Endometrium (tissue), 2 donors: ENCODE results near the gene AP2B1.

Experiments
- FAIRE-seq: peaks from 2 replicates; lab custom pipeline; 2012; peaks lifted over from hg19 to GRCh38; lab: Jason Lieb, UNC
- donor health status: control.
- donor health status: control.

AP2B1 gene

GRCh38 chr17:35730400-35731005, 143.4 kb downstream of the AP2B1 start:
- FAIRE-seq = no peak

GRCh38 chr17:35731239-35731916, 144.3 kb downstream of the AP2B1 start, which contains the start of gene RASL10B:
Gene RASL10B (plus strand): TSS chr17:35731639. CDS start chr17:35735185, 3,546 bp downstream.
- FAIRE-seq = no peak

GRCh38 chr17:35731917-35732805, 145.0 kb downstream of the AP2B1 start:
- FAIRE-seq = no peak

- no peak for FAIRE-seq
Observed at GRCh38 chr17:35732806-35733136, 145.6 kb downstream of the AP2B1 start.

GRCh38 chr17:35733366-35733765, 146.2 kb downstream of the AP2B1 start:
- no peak for FAIRE-seq

GRCh38 chr17:35734396-35734795, 147.3 kb downstream of the AP2B1 start:
- no peak for FAIRE-seq

- no peak for FAIRE-seq
Observed at GRCh38 chr17:35735036-35735805, 148.1 kb downstream of the AP2B1 start.

GRCh38 chr17:35736236-35736635, 149.1 kb downstream of the AP2B1 start:
- no peak for FAIRE-seq

GRCh38 chr17:35738519-35739133, 151.5 kb downstream of the AP2B1 start:
- FAIRE-seq = no peak

- FAIRE-seq = no peak
Observed at GRCh38 chr17:35740216-35740615, 153.1 kb downstream of the AP2B1 start.

- no peak for FAIRE-seq
Observed at GRCh38 chr17:35740997-35741931, 154.1 kb downstream of the AP2B1 start.

GRCh38 chr17:35742496-35742895, 155.4 kb downstream of the AP2B1 start:
- FAIRE-seq = no peak

- no peak for FAIRE-seq
Observed at GRCh38 chr17:35742896-35743477, 155.9 kb downstream of the AP2B1 start.

GRCh38 chr17:35743626-35744328, 156.7 kb downstream of the AP2B1 start:
- FAIRE-seq = no peak

GRCh38 chr17:35744830-35745229, 157.7 kb downstream of the AP2B1 start:
- no peak for FAIRE-seq

- FAIRE-seq = no peak
Observed at GRCh38 chr17:35745246-35745645, 158.1 kb downstream of the AP2B1 start.

GRCh38 chr17:35745749-35746320, 158.7 kb downstream of the AP2B1 start:
- FAIRE-seq = no peak

- FAIRE-seq = no peak
Observed at GRCh38 chr17:35747540-35748017, 160.5 kb downstream of the AP2B1 start.

- no peak for FAIRE-seq
Observed at GRCh38 chr17:35748341-35748841, 161.3 kb downstream of the AP2B1 start.
